GM12801 (cell line): ENCODE measurements around the gene C1QTNF6.

Experiments used
- CTCF ChIP-seq: IDR thresholded peaks from one replicate; pipeline ENCODE4 v1.5.1; 2011; ENCODE audit warnings: control low read depth; ENCODE audit not compliant: insufficient read length; ENCODE audit errors: extremely low read depth

The C1QTNF6 gene

GRCh38 chr22:37153901-37154300 lies 34.1 kb downstream of the C1QTNF6 start:
- TF ChIP-seq CTCF = no peak

GRCh38 chr22:37151401-37151800 lies 36.6 kb downstream of the C1QTNF6 start:
- TF ChIP-seq CTCF = no peak

- TF ChIP-seq CTCF = no peak
These were observed 37.3 kb downstream of the C1QTNF6 start for GRCh38 chr22:37150701-37151100.

DNA sequence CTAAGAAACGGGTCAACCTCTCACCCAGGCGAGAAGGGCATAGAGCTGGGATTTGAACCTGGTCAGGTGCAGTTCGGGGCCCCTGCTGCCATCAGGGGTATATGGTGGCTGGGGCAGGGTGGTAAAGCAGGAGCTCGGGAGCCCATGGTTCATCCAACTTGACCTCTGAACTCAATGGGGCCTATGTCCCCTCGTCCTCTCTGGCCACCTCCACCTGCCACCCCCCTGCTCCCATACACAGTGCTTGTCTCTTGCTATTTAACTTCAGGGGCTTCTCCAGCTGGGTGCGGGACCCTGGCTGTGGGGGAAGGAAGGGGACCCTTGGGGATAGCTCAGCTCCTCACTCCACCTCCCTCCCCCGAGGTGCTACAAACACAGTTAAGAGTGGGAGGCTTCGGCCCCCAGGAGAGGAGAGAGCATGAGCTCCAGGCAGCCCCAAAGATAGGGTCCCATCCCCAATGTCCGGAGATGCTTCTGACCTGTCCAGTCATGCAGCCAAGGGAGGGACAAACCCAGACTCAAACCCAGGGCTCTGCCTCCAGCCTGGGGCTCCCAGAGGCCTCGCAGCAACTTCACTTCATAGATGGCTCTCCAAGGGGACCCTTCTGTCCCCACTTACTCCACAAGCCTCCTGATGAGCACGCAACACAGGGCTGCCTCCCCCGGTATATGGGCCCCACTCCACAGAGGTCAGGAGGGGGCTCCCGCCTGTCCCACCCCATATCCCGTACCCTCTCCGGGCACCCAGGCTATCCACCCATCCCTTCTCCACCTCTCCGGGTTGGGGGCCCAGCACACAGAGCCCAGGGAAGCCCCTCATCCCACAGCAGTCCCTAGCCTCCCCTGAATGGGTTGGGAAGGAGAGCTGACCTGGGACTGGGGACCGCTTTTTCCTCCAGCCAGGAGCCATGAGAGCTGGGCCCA lies 39.0 kb downstream of the C1QTNF6 start:
- no peak for TF ChIP-seq CTCF

GRCh38 chr22:37148031-37148651 lies 39.9 kb downstream of the C1QTNF6 start:
- TF ChIP-seq CTCF = no peak

DNA sequence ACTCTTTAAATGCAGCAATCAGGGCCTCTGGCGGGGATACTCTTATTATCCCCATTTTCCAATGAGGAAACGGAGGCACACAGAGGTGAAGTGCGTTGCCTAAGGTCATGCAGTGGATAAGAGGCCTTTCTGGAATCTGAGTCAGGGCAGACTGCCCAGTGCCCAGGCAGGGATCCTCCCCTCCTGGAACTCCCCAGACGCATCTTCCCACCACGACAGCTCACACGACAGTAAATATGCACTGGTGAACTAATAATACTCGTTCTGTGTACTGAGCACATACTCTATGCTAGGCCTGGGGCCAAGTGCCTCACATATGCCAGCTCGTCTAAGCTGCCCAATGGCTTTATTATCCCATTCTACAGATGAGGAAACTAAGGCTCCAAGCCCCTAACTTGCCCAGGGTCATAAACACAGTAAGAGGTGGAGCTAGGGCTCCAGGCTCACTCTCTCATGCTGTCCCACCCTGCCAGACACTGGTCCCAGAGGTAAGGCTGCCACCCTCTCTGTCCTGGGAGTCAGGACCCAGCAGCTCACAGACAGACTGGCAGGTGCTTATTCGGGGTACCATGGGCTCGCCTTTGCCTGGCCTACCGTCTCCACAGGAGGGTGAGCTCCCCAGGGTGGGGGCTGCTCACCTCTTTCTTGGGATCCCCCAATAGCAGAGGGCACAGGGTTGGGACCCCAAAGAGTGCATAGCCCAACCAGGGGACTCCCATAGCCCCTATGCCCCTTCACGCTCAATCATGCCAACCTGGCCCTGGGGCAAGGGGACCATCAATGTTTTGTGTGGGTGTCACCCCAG lies 40.7 kb downstream of the C1QTNF6 start:
- no peak for TF ChIP-seq CTCF

DNA sequence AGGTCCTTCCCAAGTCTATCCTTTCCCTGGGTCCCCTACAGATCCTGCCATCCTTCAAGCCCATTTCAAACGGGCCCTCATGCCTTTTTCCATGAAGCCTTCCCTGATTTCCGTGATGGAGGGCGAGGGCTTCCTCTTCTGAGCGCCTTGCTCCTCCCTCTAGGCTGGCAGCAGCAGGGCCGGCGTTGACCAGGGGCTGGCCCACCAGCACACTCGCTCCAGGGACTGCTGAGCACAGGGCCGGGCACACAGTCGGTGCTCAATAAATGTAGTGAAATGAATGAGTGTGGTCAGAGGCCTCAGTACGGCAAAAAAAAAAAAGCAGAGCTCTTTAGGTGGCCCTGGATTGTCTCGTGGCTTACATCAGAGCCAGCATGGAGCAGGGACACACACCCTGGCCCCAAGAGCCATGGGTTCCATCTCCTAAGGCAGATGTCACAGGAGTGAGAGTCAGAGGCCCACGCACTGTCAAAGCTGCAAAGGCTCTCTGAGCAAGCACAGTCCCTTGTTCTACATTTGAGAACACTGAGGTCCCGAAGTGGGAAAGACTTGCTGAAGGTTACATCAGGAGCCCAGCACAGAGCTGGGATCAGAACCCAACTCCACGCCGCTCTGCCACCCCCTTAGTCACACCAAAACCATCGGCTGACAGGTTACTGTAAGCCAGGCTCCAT lies 41.4 kb downstream of the C1QTNF6 start:
- no peak for TF ChIP-seq CTCF
